Ovary (tissue), 3 donors: Measurements from ENCODE around the gene TNRC6C.

Source experiments
- POLR2A ChIP-seq: fragments of 450-650 bp; IDR thresholded peaks from one replicate; pipeline ENCODE4 v1.6.1; 2017; ENCODE audit warnings: antibody characterized with exemption, mild to moderate bottlenecking, moderate library complexity
- TF ChIP-seq, protein P1 (sequence below), 3 donors: fragments of 450-650 bp in 2 of 3; fragments of 200-600 bp in 1 of 3; IDR thresholded peaks; one replicate each; pipeline versions ENCODE4 v1.5.1 to v1.8.0; 2016 to 2022; ENCODE audit warnings: antibody characterized with exemption in 3 of 3, mild to moderate bottlenecking in 1 of 3
- donor health status: DM: no; HTN: no; CAD: no.

- TF ChIP-seq, protein P1, sequence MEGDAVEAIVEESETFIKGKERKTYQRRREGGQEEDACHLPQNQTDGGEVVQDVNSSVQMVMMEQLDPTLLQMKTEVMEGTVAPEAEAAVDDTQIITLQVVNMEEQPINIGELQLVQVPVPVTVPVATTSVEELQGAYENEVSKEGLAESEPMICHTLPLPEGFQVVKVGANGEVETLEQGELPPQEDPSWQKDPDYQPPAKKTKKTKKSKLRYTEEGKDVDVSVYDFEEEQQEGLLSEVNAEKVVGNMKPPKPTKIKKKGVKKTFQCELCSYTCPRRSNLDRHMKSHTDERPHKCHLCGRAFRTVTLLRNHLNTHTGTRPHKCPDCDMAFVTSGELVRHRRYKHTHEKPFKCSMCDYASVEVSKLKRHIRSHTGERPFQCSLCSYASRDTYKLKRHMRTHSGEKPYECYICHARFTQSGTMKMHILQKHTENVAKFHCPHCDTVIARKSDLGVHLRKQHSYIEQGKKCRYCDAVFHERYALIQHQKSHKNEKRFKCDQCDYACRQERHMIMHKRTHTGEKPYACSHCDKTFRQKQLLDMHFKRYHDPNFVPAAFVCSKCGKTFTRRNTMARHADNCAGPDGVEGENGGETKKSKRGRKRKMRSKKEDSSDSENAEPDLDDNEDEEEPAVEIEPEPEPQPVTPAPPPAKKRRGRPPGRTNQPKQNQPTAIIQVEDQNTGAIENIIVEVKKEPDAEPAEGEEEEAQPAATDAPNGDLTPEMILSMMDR (IDR thresholded peaks at IDR 0.05): no peak
- TF ChIP-seq POLR2A: no peak
Measured at GRCh38 chr17:78108726-78109488, 150.4 kb downstream of the TNRC6C start.
